GM12878 (cell line): ENCODE data around the gene ANAPC2. TPM values are rescaled to one million over a fixed set of nuclear protein-coding genes. Genes with fewer than 3 reads are reported as not detected.

ENCODE experiments used
- ATAC-seq: fragments of 200-7000 bp; cut with Tn5 transposase; 3 replicates; pipeline ENCODE4 v1.9.1; 2020; ENCODE audit warnings: mild to moderate bottlenecking, moderate library complexity
- BruUV-seq: library from RNA; stranded (reverse); fragments of 400-500 nt; replicated peaks from 2 replicates; lab custom pipeline; 2021; lab: Mats Ljungman, UMichigan
- CTCF ChIA-PET: fragments of 300-600 bp; sonication (Branson Sonifier 250); formaldehyde crosslinking; extraction: SDS; loops from one replicate; lab custom pipeline; 2021; ENCODE audit warnings: inconsistent platforms; lab: Yijun Ruan, JAX
- POLR2A ChIA-PET: fragments of 350-600 bp; formaldehyde crosslinking; extraction: SDS; loops from one replicate; lab custom pipeline; 2021; ENCODE audit warnings: inconsistent platforms; lab: Charles Lee
- RAD21 ChIA-PET: fragments of 300-600 bp; sonication (Branson Sonifier 250); formaldehyde crosslinking; loops from one replicate; lab custom pipeline; 2023; ENCODE audit warnings: antibody characterized with exemption; ENCODE audit not compliant: unreplicated experiment; lab: Charles Lee
- SMC1A ChIA-PET: fragments of 300-600 bp; sonication (Branson Sonifier 250); formaldehyde crosslinking; loops from one replicate; lab custom pipeline; 2023; ENCODE audit not compliant: unreplicated experiment, uncharacterized antibody; lab: Charles Lee
- DNase-seq: peaks from one replicate; pipeline ENCODE4 v3.0.0-alpha.2; 2011; ENCODE audit warnings: low read depth, low spot score
- FAIRE-seq: peaks from 3 replicates; lab custom pipeline; 2011; peaks lifted over from hg19 to GRCh38; lab: Jason Lieb, UNC
- H2AFZ ChIP-seq: 2 replicates; pipeline ENCODE4 v1.6.0; 2011; ENCODE audit warnings: low read depth, low read length, control low read depth; ENCODE audit not compliant: control insufficient read depth
- H3K27ac ChIP-seq: 2 replicates; pipeline ENCODE4 v1.5.1; 2011; ENCODE audit warnings: control low read depth; ENCODE audit not compliant: control insufficient read depth, insufficient read depth
- H3K27me3 ChIP-seq, 2 experiments: replicated peaks in 1 of 2; 2 replicates each; pipeline versions ENCODE4 v1.6.0 to v1.6.1; 2011; ENCODE audit warnings: low read length in 1 of 2; ENCODE audit not compliant: control insufficient read depth in 2 of 2, insufficient read depth in 2 of 2
- H3K36me3 ChIP-seq, 2 experiments: 2 replicates each; pipeline ENCODE4 v1.5.1; 2011; ENCODE audit warnings: low read length in 1 of 2; ENCODE audit not compliant: control insufficient read depth in 2 of 2, insufficient read depth in 2 of 2
- H3K4me1 ChIP-seq: 2 replicates; pipeline ENCODE4 v1.6.1; 2011; ENCODE audit warnings: mild to moderate bottlenecking, low read length, moderate library complexity, mixed read lengths; ENCODE audit not compliant: control insufficient read depth, insufficient read depth
- H3K4me2 ChIP-seq: 2 replicates; pipeline ENCODE4 v1.6.0; 2011; ENCODE audit warnings: control low read depth; ENCODE audit not compliant: control insufficient read depth, insufficient read depth
- H3K4me3 ChIP-seq: fragments of 200-600 bp; sonication (generic); 2 replicates; pipeline ENCODE4 v1.5.1; 2016
- H3K79me2 ChIP-seq: 2 replicates; pipeline ENCODE4 v1.6.0; 2011; ENCODE audit warnings: low read length; ENCODE audit not compliant: control insufficient read depth, insufficient read depth
- H3K9ac ChIP-seq: 2 replicates; pipeline ENCODE4 v1.8.0; 2011; ENCODE audit warnings: low read length, control low read depth, mixed read lengths; ENCODE audit not compliant: control insufficient read depth, insufficient read depth
- H3K9me3 ChIP-seq: replicated peaks from 3 replicates; pipeline ENCODE4 v1.5.1; 2011; ENCODE audit warnings: mild to moderate bottlenecking, low read length; ENCODE audit not compliant: control insufficient read depth, insufficient read depth
- H4K20me1 ChIP-seq: 2 replicates; pipeline ENCODE4 v1.6.0; 2011; ENCODE audit not compliant: control insufficient read depth, insufficient read depth
- BCL11A ChIP-seq: IDR thresholded peaks from 2 replicates; pipeline ENCODE4 v1.6.1; 2011; ENCODE audit warnings: low read depth, low read length
- NFXL1 ChIP-seq: fragments of 450-650 bp; IDR thresholded peaks from 2 replicates; pipeline ENCODE4 v1.6.1; 2017; ENCODE audit warnings: antibody characterized with exemption, mild to moderate bottlenecking, borderline replicate concordance
- SUPT20H ChIP-seq: IDR thresholded peaks from 2 replicates; pipeline ENCODE4 v1.6.1; 2011; ENCODE audit warnings: low read depth, mild to moderate bottlenecking, low read length, moderate library complexity, borderline replicate concordance; ENCODE audit not compliant: control insufficient read depth
- YBX1 ChIP-seq: fragments of 450-650 bp; IDR thresholded peaks from 2 replicates; pipeline ENCODE4 v1.6.1; 2016; ENCODE audit warnings: antibody characterized with exemption
- ZNF207 ChIP-seq: fragments of 450-650 bp; IDR thresholded peaks from 2 replicates; pipeline ENCODE4 v1.6.1; 2014; ENCODE audit warnings: antibody characterized with exemption, mild to moderate bottlenecking, borderline replicate concordance
- WGBS: methylation state at CpG from one replicate; pipeline ENCODE4 v1.1.6; 2016; ENCODE audit warnings: low lambda C conversion rate; ENCODE audit not compliant: insufficient replicate concordance, insufficient coverage; ENCODE audit errors: missing lambda C conversion rate; 5-methylcytosine and 5-hydroxymethylcytosine counted together
- in situ Hi-C: fragments of 300-500 bp; cut with MboI; formaldehyde crosslinking; loops from 9 replicates; pipeline ENCODE4 v1.14.3; 2018; ENCODE audit warnings: mixed read lengths
- intact Hi-C: fragments of 100-400 bp; cut with micrococcal nuclease; formaldehyde crosslinking; loops from one replicate; pipeline ENCODE4 v1.14.2; 2022; ENCODE audit not compliant: unreplicated experiment
- polyA plus RNA-seq, 11 experiments: library from polyadenylated mRNA; depleted of rRNA in 4 of 11; unstranded in 6 of 11; stranded (reverse) in 5 of 11; fragments of >200 nt; fragmentation: Nextera tagmentation in 4 of 11; fragmentation: Illumina TruSeq in 1 of 11; extraction: Ambion mirVana in 4 of 11; extraction: Trizol in 1 of 11; gene quantifications; 1 replicate in 1 of 11; 2 replicates in 10 of 11; pipeline versions ENCODE4 v1.2.1 to v1.2.3, GENCODE V29; 2011 to 2016; ENCODE audit warnings: inconsistent platforms in 2 of 11, missing spikeins in 2 of 11, low read depth in 1 of 11
- total RNA-seq, 4 experiments: library from RNA; depleted of rRNA in 3 of 4; stranded (reverse); fragments of >200 nt in 3 of 4; fragmentation: Illumina TruSeq in 1 of 4; extraction: Trizol in 1 of 4; gene quantifications; 2 replicates each; pipeline versions ENCODE4 v1.2.1 to v1.2.3, GENCODE V29; 2013 to 2021
- TF ChIP-seq, protein P1 (sequence below): fragments of 450-650 bp; IDR thresholded peaks from 2 replicates; pipeline ENCODE4 v1.6.1; 2017; ENCODE audit warnings: mild to moderate bottlenecking, moderate library complexity

ANAPC2 gene
- total and polyA plus RNA-seq, 10 of the 15 experiments (the other 5 are each of a cell fraction or from before 2014, with no cell fraction given) = 0.03 to 65.2 (median 20.5) TPM

DNA sequence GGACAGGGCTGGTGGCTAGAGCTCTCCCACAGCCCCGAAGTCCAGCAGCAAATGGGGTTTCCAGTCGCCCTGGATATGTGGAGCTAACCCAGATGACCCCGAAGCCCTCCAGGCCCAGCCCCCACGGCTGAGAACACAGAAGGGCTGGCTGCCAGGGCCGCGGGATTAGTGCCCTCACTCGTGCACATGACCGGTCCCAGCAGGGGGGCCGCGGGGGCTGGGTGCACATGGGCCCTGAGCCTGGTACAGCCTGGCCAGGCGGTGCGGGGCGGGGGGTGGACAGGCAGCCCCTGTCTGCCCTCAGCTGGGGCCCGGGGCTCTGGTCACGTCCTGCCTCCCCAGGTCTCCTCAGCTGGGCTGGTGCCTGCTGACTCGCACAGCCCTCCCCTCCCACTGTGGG is 6.0 kb upstream of the ANAPC2 start:
- H3K9ac ChIP-seq = no peak overlapping the region
- ChIA-PET CTCF (interaction anchor here (1.1 kb wide), 2 partner anchors 43 to 165 kb away, joined by 3 to 5 read pairs; no protein-coding TSS in a partner anchor), RAD21 (no interaction called here), SMC1A (no interaction called here), POLR2A (interaction anchor here (2.8 kb wide), 1 partner anchor 30 kb away, joined by 10 read pairs; the partner anchor contains the start of gene CYSRT1)
- ATAC-seq = no peak
- in situ Hi-C loops = no loop called here
- no peaks in the 10 kb centered on the region for H3K9me3 ChIP-seq
- peaks cover 0 to 7% of the 10 kb centered on the region in 2 experiments; a peak in 2 of 4 replicates for H3K36me3 ChIP-seq
- peaks cover 11% of the 10 kb centered on the region for H3K79me2 ChIP-seq
- no peak overlapping the region for H3K27ac ChIP-seq
- H3K27me3 ChIP-seq = no peaks in the 10 kb centered on the region
- TF ChIP-seq YBX1 = no peak
- no peak for TF ChIP-seq BCL11A
- no peak for TF ChIP-seq ZNF207
- TF ChIP-seq, protein P1, sequence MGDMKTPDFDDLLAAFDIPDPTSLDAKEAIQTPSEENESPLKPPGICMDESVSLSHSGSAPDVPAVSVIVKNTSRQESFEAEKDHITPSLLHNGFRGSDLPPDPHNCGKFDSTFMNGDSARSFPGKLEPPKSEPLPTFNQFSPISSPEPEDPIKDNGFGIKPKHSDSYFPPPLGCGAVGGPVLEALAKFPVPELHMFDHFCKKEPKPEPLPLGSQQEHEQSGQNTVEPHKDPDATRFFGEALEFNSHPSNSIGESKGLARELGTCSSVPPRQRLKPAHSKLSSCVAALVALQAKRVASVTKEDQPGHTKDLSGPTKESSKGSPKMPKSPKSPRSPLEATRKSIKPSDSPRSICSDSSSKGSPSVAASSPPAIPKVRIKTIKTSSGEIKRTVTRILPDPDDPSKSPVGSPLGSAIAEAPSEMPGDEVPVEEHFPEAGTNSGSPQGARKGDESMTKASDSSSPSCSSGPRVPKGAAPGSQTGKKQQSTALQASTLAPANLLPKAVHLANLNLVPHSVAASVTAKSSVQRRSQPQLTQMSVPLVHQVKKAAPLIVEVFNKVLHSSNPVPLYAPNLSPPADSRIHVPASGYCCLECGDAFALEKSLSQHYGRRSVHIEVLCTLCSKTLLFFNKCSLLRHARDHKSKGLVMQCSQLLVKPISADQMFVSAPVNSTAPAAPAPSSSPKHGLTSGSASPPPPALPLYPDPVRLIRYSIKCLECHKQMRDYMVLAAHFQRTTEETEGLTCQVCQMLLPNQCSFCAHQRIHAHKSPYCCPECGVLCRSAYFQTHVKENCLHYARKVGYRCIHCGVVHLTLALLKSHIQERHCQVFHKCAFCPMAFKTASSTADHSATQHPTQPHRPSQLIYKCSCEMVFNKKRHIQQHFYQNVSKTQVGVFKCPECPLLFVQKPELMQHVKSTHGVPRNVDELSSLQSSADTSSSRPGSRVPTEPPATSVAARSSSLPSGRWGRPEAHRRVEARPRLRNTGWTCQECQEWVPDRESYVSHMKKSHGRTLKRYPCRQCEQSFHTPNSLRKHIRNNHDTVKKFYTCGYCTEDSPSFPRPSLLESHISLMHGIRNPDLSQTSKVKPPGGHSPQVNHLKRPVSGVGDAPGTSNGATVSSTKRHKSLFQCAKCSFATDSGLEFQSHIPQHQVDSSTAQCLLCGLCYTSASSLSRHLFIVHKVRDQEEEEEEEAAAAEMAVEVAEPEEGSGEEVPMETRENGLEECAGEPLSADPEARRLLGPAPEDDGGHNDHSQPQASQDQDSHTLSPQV = no peak
- TF ChIP-seq SUPT20H = no peak
- TF ChIP-seq NFXL1 = no peak
- no peak for DNase-seq
- peaks cover 9% of the 10 kb centered on the region for H3K4me1 ChIP-seq
- no peak overlapping the region for H3K4me3 ChIP-seq
- BruUV-seq = no TSS peak
- WGBS = 80% methylated on average over 16 of the region's 16 CpGs
- FAIRE-seq = no peak
- no peak overlapping the region for H3K4me2 ChIP-seq
- intact Hi-C loops = no loop called here
- peaks cover 5% of the 10 kb centered on the region; the same call in 1 of the 2 replicates for H4K20me1 ChIP-seq
- H2AFZ ChIP-seq = no peak overlapping the region
